ENCODE measurements around the gene AGAP2. TPM values are rescaled to one million over a fixed set of nuclear protein-coding genes. Genes with fewer than 3 reads are reported as not detected.

AGAP2 gene
- total RNA-seq, 1 experiment from 2014 or later, result 0.19 TPM

- CTCF ChIA-PET, result interaction anchor here (0.6 to 4.2 kb wide), 10 partner anchors 11 to 279 kb away, joined by 3 to 43 read pairs (median 4); partner anchors contain the start of gene TSFM
- peaks cover 68% of the 10 kb centered on the region for H3K27me3 Mint-ChIP-seq (ENCODE audit: insufficient read depth, unreplicated experiment)
- no peaks in the 10 kb centered on the region for H3K36me3 Mint-ChIP-seq (ENCODE audit: insufficient read depth, unreplicated experiment)
- no peak overlapping the region for H3K27ac Mint-ChIP-seq (ENCODE audit: low read depth, unreplicated experiment)
- BruUV-seq (replicated peaks), result no TSS peak
- peak overlapping the region; percentile 66 for H3K4me3 Mint-ChIP-seq (ENCODE audit: unreplicated experiment)
- DNase-seq (ENCODE audit: unreplicated experiment), result no peak
- no peaks in the 10 kb centered on the region for H3K9me3 Mint-ChIP-seq (ENCODE audit: unreplicated experiment)
- peaks cover 11% of the 10 kb centered on the region for H3K4me1 Mint-ChIP-seq (ENCODE audit: insufficient read depth, unreplicated experiment)
- intact Hi-C loops (cut with micrococcal nuclease), result loop anchor here (2.0 kb wide), 1 partner anchor 154 kb away; no protein-coding TSS in a partner anchor
- no peak for TF ChIP-seq CTCF (IDR thresholded peaks at IDR 0.05; ENCODE audit: unreplicated experiment)
- POLR2A ChIA-PET, result interaction anchor here (0.5 to 4.5 kb wide), 3 partner anchors 8 to 106 kb away, joined by 3 to 17 read pairs (median 5); partner anchors contain the start of gene TSPAN31
Observed at GRCh38 chr12:57736741-57737466, 1.6 kb downstream of the AGAP2 start.

- ChIA-PET POLR2A (interaction anchor here (0.5 to 4.5 kb wide), 4 partner anchors 9 to 105 kb away, joined by 3 to 17 read pairs (median 7); partner anchors contain the start of gene TSPAN31), CTCF (interaction anchor here (0.6 to 4.2 kb wide), 10 partner anchors 10 to 278 kb away, joined by 3 to 43 read pairs (median 4); partner anchors contain the start of gene TSFM)
- Mint-ChIP-seq H3K36me3 (ENCODE audit: insufficient read depth, unreplicated experiment) (no peaks in the 10 kb centered on the region), H3K4me1 (ENCODE audit: insufficient read depth, unreplicated experiment) (peaks cover 11% of the 10 kb centered on the region), H3K9me3 (ENCODE audit: unreplicated experiment) (no peaks in the 10 kb centered on the region), H3K4me3 (ENCODE audit: unreplicated experiment) (peak overlapping the region; percentile 66), H3K27me3 (ENCODE audit: insufficient read depth, unreplicated experiment) (peaks cover 64% of the 10 kb centered on the region), H3K27ac (ENCODE audit: low read depth, unreplicated experiment) (no peak overlapping the region)
- BruUV-seq (replicated peaks), result no TSS peak
- TF ChIP-seq CTCF (IDR thresholded peaks at IDR 0.05; ENCODE audit: unreplicated experiment), result peak; percentile 37
- intact Hi-C loops (cut with micrococcal nuclease), result loop anchor here (2.0 kb wide), 1 partner anchor 153 kb away; no protein-coding TSS in a partner anchor
- peak; percentile 56 for DNase-seq (ENCODE audit: unreplicated experiment)
Observed at GRCh38 chr12:57735952-57736740, 2.4 kb downstream of the AGAP2 start.

GRCh38 chr12:57735198-57735855 lies 3.2 kb downstream of the AGAP2 start:
- no peak overlapping the region for H3K27ac Mint-ChIP-seq (ENCODE audit: low read depth, unreplicated experiment)
- ChIA-PET POLR2A (interaction anchor here (0.7 to 4.5 kb wide), 5 partner anchors 8 to 41 kb away, joined by 3 to 17 read pairs (median 5); partner anchors contain the start of genes OS9 and TSPAN31), CTCF (interaction anchor here (0.6 to 4.2 kb wide), 11 partner anchors 10 to 847 kb away, joined by 3 to 43 read pairs (median 4); no protein-coding TSS in a partner anchor)
- no peak for DNase-seq (ENCODE audit: unreplicated experiment)
- TF ChIP-seq CTCF (IDR thresholded peaks at IDR 0.05; ENCODE audit: unreplicated experiment), result no peak
- no peak overlapping the region for H3K4me3 Mint-ChIP-seq (ENCODE audit: unreplicated experiment)
- intact Hi-C loops (cut with micrococcal nuclease), result no loop called here
- H3K36me3 Mint-ChIP-seq (ENCODE audit: insufficient read depth, unreplicated experiment), result no peaks in the 10 kb centered on the region
- peaks cover 11% of the 10 kb centered on the region for H3K4me1 Mint-ChIP-seq (ENCODE audit: insufficient read depth, unreplicated experiment)
- peaks cover 55% of the 10 kb centered on the region for H3K27me3 Mint-ChIP-seq (ENCODE audit: insufficient read depth, unreplicated experiment)
- H3K9me3 Mint-ChIP-seq (ENCODE audit: unreplicated experiment), result no peaks in the 10 kb centered on the region
- no TSS peak for BruUV-seq (replicated peaks)

Data from MCF 10A (cell line).